HepG2 (cell line): Measurements from ENCODE around the gene ENO2. TPM values are rescaled to one million over a fixed set of nuclear protein-coding genes. Genes with fewer than 3 reads are reported as not detected.

Experiments used
- ATAD3A ChIP-seq: sonication (generic); formaldehyde crosslinking; IDR thresholded peaks from 2 replicates; pipeline ENCODE4 v1.4.0; 2020; ENCODE audit warnings: missing genetic modification reagents
- E2F1 ChIP-seq: sonication (generic); formaldehyde crosslinking; IDR thresholded peaks from 2 replicates; pipeline ENCODE4 v1.5.0; 2020; ENCODE audit warnings: missing genetic modification reagents
- HIVEP1 ChIP-seq: sonication (generic); formaldehyde crosslinking; IDR thresholded peaks from 2 replicates; pipeline ENCODE4 v1.4.0; 2020; ENCODE audit warnings: mild to moderate bottlenecking, missing genetic modification reagents
- HOMEZ ChIP-seq: IDR thresholded peaks from 2 replicates; pipeline ENCODE4 v1.6.1; 2016; ENCODE audit warnings: low read depth
- NRL ChIP-seq: sonication (generic); formaldehyde crosslinking; IDR thresholded peaks from 2 replicates; pipeline ENCODE4 v1.5.0; 2020; ENCODE audit warnings: missing genetic modification reagents, mild to moderate bottlenecking, moderate library complexity, borderline replicate concordance
- PAF1 ChIP-seq: IDR thresholded peaks from 2 replicates; pipeline ENCODE4 v1.6.1; 2016; ENCODE audit warnings: missing genetic modification reagents, missing compliant biosample characterization
- RARA ChIP-seq: IDR thresholded peaks from 2 replicates; pipeline ENCODE4 v1.6.1; 2016; ENCODE audit warnings: missing genetic modification reagents, missing compliant biosample characterization
- REST ChIP-seq, 2 experiments: IDR thresholded peaks; 2 replicates each; pipeline ENCODE4 v1.6.1; 2011 to 2012; ENCODE audit warnings: low read length in 2 of 2, borderline replicate concordance in 1 of 2, low read depth in 1 of 2, mild to moderate bottlenecking in 1 of 2, moderate library complexity in 1 of 2
- SOX6 ChIP-seq, 2 experiments: fragments of 450-650 bp in 1 of 2; sonication (generic) in 1 of 2; formaldehyde crosslinking in 1 of 2; IDR thresholded peaks; 2 replicates each; pipeline versions ENCODE4 v1.4.0 to v1.6.1; 2017 to 2020; ENCODE audit warnings: antibody characterized with exemption in 1 of 2, mild to moderate bottlenecking in 1 of 2, missing genetic modification reagents in 1 of 2
- SP140L ChIP-seq: sonication (generic); formaldehyde crosslinking; IDR thresholded peaks from 2 replicates; pipeline ENCODE4 v1.4.0; 2020; ENCODE audit warnings: missing genetic modification reagents, borderline replicate concordance
- SP2 ChIP-seq: sonication (generic); formaldehyde crosslinking; IDR thresholded peaks from 2 replicates; pipeline ENCODE4 v1.5.1; 2020; ENCODE audit warnings: mild to moderate bottlenecking, missing genetic modification reagents
- TBX3 ChIP-seq: fragments of 450-650 bp; IDR thresholded peaks from 2 replicates; pipeline ENCODE4 v1.6.1; 2017; ENCODE audit warnings: antibody characterized with exemption, mild to moderate bottlenecking, inconsistent platforms, borderline replicate concordance
- TRIM24 ChIP-seq: sonication (generic); formaldehyde crosslinking; IDR thresholded peaks from 2 replicates; pipeline ENCODE4 v1.8.0; 2022; ENCODE audit warnings: mild to moderate bottlenecking, missing genetic modification reagents
- ZFP1 ChIP-seq: IDR thresholded peaks from 2 replicates; pipeline ENCODE4 v1.6.1; 2016
- ZKSCAN5 ChIP-seq: sonication (generic); formaldehyde crosslinking; IDR thresholded peaks from 2 replicates; pipeline ENCODE4 v1.5.1; 2020; ENCODE audit warnings: mild to moderate bottlenecking, missing genetic modification reagents
- ZNF382 ChIP-seq: sonication (generic); formaldehyde crosslinking; IDR thresholded peaks from 2 replicates; pipeline ENCODE4 v1.5.0; 2020; ENCODE audit warnings: missing genetic modification reagents, mild to moderate bottlenecking, borderline replicate concordance
- ZNF432 ChIP-seq: sonication (generic); formaldehyde crosslinking; IDR thresholded peaks from 2 replicates; pipeline ENCODE4 v1.5.0; 2020; ENCODE audit warnings: missing genetic modification reagents, mild to moderate bottlenecking, borderline replicate concordance
- polyA plus RNA-seq, 8 experiments: library from polyadenylated mRNA; depleted of rRNA in 3 of 8; stranded (reverse) in 7 of 8; unstranded in 1 of 8; fragments of >200 nt; fragmentation: Illumina TruSeq in 4 of 8; extraction: Trizol in 4 of 8; gene quantifications; 2 replicates each; pipeline versions ENCODE4 v1.2.1 to v1.2.3, GENCODE V29; 2011 to 2016; ENCODE audit warnings: low read depth in 4 of 8, missing spikeins in 1 of 8, mixed read lengths in 1 of 8; ENCODE audit not compliant: insufficient read depth in 1 of 8
- total RNA-seq, 5 experiments: library from RNA; depleted of rRNA; stranded (reverse); fragments of >200 nt; fragmentation: Illumina TruSeq; extraction: Trizol; gene quantifications; 2 replicates each; pipeline ENCODE4 v1.2.3, GENCODE V29; 2016; ENCODE audit warnings: low read depth in 1 of 5
- TF ChIP-seq, protein P1 (sequence below): sonication (generic); formaldehyde crosslinking; IDR thresholded peaks from 2 replicates; pipeline ENCODE4 v1.8.0; 2023; ENCODE audit warnings: mild to moderate bottlenecking, missing genetic modification reagents
- TF ChIP-seq, protein P2 (sequence below): sonication (generic); formaldehyde crosslinking; IDR thresholded peaks from 2 replicates; pipeline ENCODE4 v1.4.0; 2020; ENCODE audit warnings: missing genetic modification reagents, borderline replicate concordance

The ENO2 gene
- total and polyA plus RNA-seq, 2 of the 13 experiments (the other 11 are each of a cell fraction or from before 2014, with no cell fraction given), result 19.3 to 136 TPM

GRCh38 chr12:6970096-6970527 is 55.7 kb downstream of the ENO2 start (continued):
- TF ChIP-seq ZNF432 (CRISPR knock-in tag), result peak; percentile 69; the same call in 1 of the 2 replicates
- no peak for TF ChIP-seq NRL (CRISPR knock-in tag)
- no peak for TF ChIP-seq ZFP1 (CRISPR knock-in tag)
- TF ChIP-seq HOMEZ (CRISPR knock-in tag), result no peak
- TF ChIP-seq TRIM24, result no peak
- TF ChIP-seq PAF1 (CRISPR knock-in tag), result no peak
- no peak for TF ChIP-seq ATAD3A (CRISPR knock-in tag)
- no peak for TF ChIP-seq SP140L (CRISPR knock-in tag)
- no peak for TF ChIP-seq ZNF382 (CRISPR knock-in tag)
- TF ChIP-seq RARA, result no peak
- TF ChIP-seq SP2, result no peak
- TF ChIP-seq, protein P1, sequence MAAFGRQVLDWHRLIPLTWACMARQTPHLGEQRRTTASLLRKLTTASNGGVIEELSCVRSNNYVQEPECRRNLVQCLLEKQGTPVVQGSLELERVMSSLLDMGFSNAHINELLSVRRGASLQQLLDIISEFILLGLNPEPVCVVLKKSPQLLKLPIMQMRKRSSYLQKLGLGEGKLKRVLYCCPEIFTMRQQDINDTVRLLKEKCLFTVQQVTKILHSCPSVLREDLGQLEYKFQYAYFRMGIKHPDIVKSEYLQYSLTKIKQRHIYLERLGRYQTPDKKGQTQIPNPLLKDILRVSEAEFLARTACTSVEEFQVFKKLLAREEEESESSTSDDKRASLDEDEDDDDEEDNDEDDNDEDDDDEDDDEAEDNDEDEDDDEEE (CRISPR knock-in tag), result 0 out of 2 replicates have a peak, but pooled peaks have one; percentile 21
- 0 out of 2 replicates have a peak, but pooled peaks have one; percentile 11 for TF ChIP-seq TBX3
- no peak for TF ChIP-seq REST (IDR thresholded peaks at IDR 0.05; ENCODE audit: borderline replicate concordance in 1 of 2, low read depth in 1 of 2, low read length in 2 of 2)
- TF ChIP-seq E2F1 (CRISPR knock-in tag), result no peak
- TF ChIP-seq ZKSCAN5 (CRISPR knock-in tag), result no peak
- no peak; the same call in 1 of the 2 replicates for TF ChIP-seq HIVEP1 (CRISPR knock-in tag)
- TF ChIP-seq SOX6 (IDR thresholded peaks at IDR 0.05), result no peak
- TF ChIP-seq SOX6 (CRISPR knock-in tag; IDR thresholded peaks at IDR 0.05), result no peak
- TF ChIP-seq, protein P2, sequence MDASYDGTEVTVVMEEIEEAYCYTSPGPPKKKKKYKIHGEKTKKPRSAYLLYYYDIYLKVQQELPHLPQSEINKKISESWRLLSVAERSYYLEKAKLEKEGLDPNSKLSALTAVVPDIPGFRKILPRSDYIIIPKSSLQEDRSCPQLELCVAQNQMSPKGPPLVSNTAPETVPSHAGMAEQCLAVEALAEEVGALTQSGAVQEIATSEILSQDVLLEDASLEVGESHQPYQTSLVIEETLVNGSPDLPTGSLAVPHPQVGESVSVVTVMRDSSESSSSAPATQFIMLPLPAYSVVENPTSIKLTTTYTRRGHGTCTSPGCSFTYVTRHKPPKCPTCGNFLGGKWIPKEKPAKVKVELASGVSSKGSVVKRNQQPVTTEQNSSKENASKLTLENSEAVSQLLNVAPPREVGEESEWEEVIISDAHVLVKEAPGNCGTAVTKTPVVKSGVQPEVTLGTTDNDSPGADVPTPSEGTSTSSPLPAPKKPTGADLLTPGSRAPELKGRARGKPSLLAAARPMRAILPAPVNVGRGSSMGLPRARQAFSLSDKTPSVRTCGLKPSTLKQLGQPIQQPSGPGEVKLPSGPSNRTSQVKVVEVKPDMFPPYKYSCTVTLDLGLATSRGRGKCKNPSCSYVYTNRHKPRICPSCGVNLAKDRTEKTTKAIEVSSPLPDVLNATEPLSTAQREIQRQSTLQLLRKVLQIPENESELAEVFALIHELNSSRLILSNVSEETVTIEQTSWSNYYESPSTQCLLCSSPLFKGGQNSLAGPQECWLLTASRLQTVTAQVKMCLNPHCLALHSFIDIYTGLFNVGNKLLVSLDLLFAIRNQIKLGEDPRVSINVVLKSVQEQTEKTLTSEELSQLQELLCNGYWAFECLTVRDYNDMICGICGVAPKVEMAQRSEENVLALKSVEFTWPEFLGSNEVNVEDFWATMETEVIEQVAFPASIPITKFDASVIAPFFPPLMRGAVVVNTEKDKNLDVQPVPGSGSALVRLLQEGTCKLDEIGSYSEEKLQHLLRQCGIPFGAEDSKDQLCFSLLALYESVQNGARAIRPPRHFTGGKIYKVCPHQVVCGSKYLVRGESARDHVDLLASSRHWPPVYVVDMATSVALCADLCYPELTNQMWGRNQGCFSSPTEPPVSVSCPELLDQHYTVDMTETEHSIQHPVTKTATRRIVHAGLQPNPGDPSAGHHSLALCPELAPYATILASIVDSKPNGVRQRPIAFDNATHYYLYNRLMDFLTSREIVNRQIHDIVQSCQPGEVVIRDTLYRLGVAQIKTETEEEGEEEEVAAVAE (CRISPR knock-in tag), result no peak
